AG08396 (cell line): ENCODE data around the gene MFF.
"Not testable (repeated sequence)": the region's sequence is repeated elsewhere in the genome, so short reads cannot be mapped to it uniquely, and the experiment has no call there.

Experiments used
- DNase-seq: peaks from one replicate; pipeline ENCODE4 v3.0.0; 2012; ENCODE audit warnings: low spot score, mixed read lengths

MFF gene

GRCh38 chr2:227377467-227378351, 52.7 kb downstream of the MFF start:
- no peak for DNase-seq

- no peak for DNase-seq
Observed at GRCh38 chr2:227378371-227378782, 53.3 kb downstream of the MFF start.

GRCh38 chr2:227379095-227379494, 54.0 kb downstream of the MFF start, which contains the start of gene TM4SF20:
Gene TM4SF20, minus strand, starts transcription at chr2:227379306. Its CDS starts 38 bp downstream, at chr2:227379268.
- no peak for DNase-seq

- DNase-seq, result not testable (repeated sequence)
Observed at GRCh38 chr2:227382241-227382835, 57.3 kb downstream of the MFF start.

GRCh38 chr2:227383686-227384085, 58.6 kb downstream of the MFF start:
- DNase-seq, result no peak

GRCh38 chr2:227386630-227387029, 61.6 kb downstream of the MFF start:
- no peak for DNase-seq

- not testable (repeated sequence) for DNase-seq
Observed at GRCh38 chr2:227387583-227387982, 62.5 kb downstream of the MFF start, which contains the start of gene SCYGR1. Gene SCYGR1, minus strand, starts transcription at chr2:227387949. Its CDS starts 0 bp downstream, at chr2:227387949.

GRCh38 chr2:227388537-227389011, 63.5 kb downstream of the MFF start:
- DNase-seq, result peak; percentile 70

- DNase-seq, result no peak
Observed at GRCh38 chr2:227389231-227389630, 64.2 kb downstream of the MFF start.

GRCh38 chr2:227389661-227390060, 64.6 kb downstream of the MFF start:
- no peak for DNase-seq

- no peak for DNase-seq
Observed at GRCh38 chr2:227390468-227391256, 65.6 kb downstream of the MFF start.

- no peak for DNase-seq
Observed at GRCh38 chr2:227394401-227394800, 69.3 kb downstream of the MFF start.

- no peak for DNase-seq
Observed at GRCh38 chr2:227395556-227395955, 70.5 kb downstream of the MFF start.

GRCh38 chr2:227397562-227397961, 72.5 kb downstream of the MFF start:
- no peak for DNase-seq

GRCh38 chr2:227398684-227399670, 73.9 kb downstream of the MFF start:
- no peak for DNase-seq

GRCh38 chr2:227401550-227401949, 76.5 kb downstream of the MFF start:
- DNase-seq, result no peak

- DNase-seq, result no peak
Observed at GRCh38 chr2:227402321-227402720, 77.3 kb downstream of the MFF start.

- no peak for DNase-seq
Observed at GRCh38 chr2:227402959-227403358, 77.9 kb downstream of the MFF start.

- DNase-seq, result no peak
Observed at GRCh38 chr2:227404585-227405271, 79.7 kb downstream of the MFF start.
